Endothelial cell of umbilical vein (primary cell): ENCODE results near the gene DOCK8. TPM values are rescaled to one million over a fixed set of nuclear protein-coding genes. Genes with fewer than 3 reads are reported as not detected.

Experiments used
- BruUV-seq: library from RNA; stranded (reverse); fragments of 400-500 nt; replicated peaks from 2 replicates; lab custom pipeline; 2021; lab: Mats Ljungman, UMichigan
- CTCF ChIA-PET: fragments of 300-600, 350-600 bp; sonication (Branson Sonifier 250); formaldehyde crosslinking; loops from one replicate; lab custom pipeline; 2021; ENCODE audit warnings: antibody characterized with exemption, inconsistent platforms; lab: Charles Lee
- POLR2A ChIA-PET: fragments of 300-600, 350-600 bp; sonication (Branson Sonifier 250); formaldehyde crosslinking; loops from one replicate; lab custom pipeline; 2021; ENCODE audit warnings: antibody characterized with exemption, inconsistent platforms; lab: Charles Lee
- DNase-seq: peaks from one replicate; pipeline ENCODE4 v3.0.0-alpha.2; 2011; ENCODE audit warnings: low read depth, low spot score
- FAIRE-seq: peaks from 2 replicates; lab custom pipeline; 2011; peaks lifted over from hg19 to GRCh38; lab: Jason Lieb, UNC
- H2AFZ ChIP-seq: 2 replicates; pipeline ENCODE4 v1.6.0; 2012; ENCODE audit warnings: low read depth, low read length, control low read depth, inconsistent platforms
- H3K27ac ChIP-seq: 2 replicates; pipeline ENCODE4 v1.5.1; 2011; ENCODE audit warnings: low read depth, mild to moderate bottlenecking, control low read depth, low read length, moderate library complexity; ENCODE audit not compliant: insufficient read depth
- H3K27me3 ChIP-seq, 2 experiments: 2 replicates each; pipeline versions ENCODE4 v1.6.0 to v1.6.1; 2011; ENCODE audit warnings: low read length in 2 of 2, mixed read lengths in 1 of 2; ENCODE audit not compliant: control insufficient read depth in 2 of 2, insufficient read depth in 2 of 2
- H3K36me3 ChIP-seq, 2 experiments: 2 replicates in 1 of 2; 3 replicates in 1 of 2; pipeline ENCODE4 v1.5.1; 2011; ENCODE audit warnings: low read length in 2 of 2, mild to moderate bottlenecking in 1 of 2, moderate library complexity in 1 of 2; ENCODE audit not compliant: control insufficient read depth in 2 of 2, insufficient read depth in 2 of 2; ENCODE audit errors: extremely low read depth in 1 of 2
- H3K4me1 ChIP-seq: 3 replicates; pipeline ENCODE4 v1.5.1; 2011; ENCODE audit warnings: mild to moderate bottlenecking, low read length; ENCODE audit not compliant: control insufficient read depth, insufficient read depth; ENCODE audit errors: extremely low read depth
- H3K4me2 ChIP-seq: 2 replicates; pipeline ENCODE4 v1.6.1; 2011; ENCODE audit warnings: low read length, control low read depth, mixed read lengths; ENCODE audit not compliant: insufficient read depth
- H3K4me3 ChIP-seq, 3 experiments: fragments of 200-600 bp in 1 of 3; sonication (generic), shearing (Covaris generic) in 1 of 3; replicated peaks in 1 of 3; 2 replicates each; pipeline ENCODE4 v1.5.1; 2011 to 2016; ENCODE audit warnings: control low read depth in 3 of 3, low read length in 3 of 3, mild to moderate bottlenecking in 2 of 3, inconsistent platforms in 1 of 3, low read depth in 1 of 3, moderate library complexity in 1 of 3; ENCODE audit not compliant: insufficient read depth in 1 of 3
- H3K79me2 ChIP-seq: 2 replicates; pipeline ENCODE4 v1.6.0; 2012; ENCODE audit warnings: low read length, inconsistent platforms; ENCODE audit not compliant: control insufficient read depth, insufficient read depth
- H3K9ac ChIP-seq: replicated peaks from 2 replicates; pipeline ENCODE3; 2011; ENCODE audit warnings: low read length, control low read depth; ENCODE audit not compliant: insufficient read depth; ENCODE audit errors: extremely low read depth
- H3K9me1 ChIP-seq: replicated peaks from 3 replicates; pipeline ENCODE4 v1.6.0; 2011; ENCODE audit warnings: mild to moderate bottlenecking, low read length; ENCODE audit not compliant: control insufficient read depth, insufficient read depth; ENCODE audit errors: extremely low read depth
- H3K9me3 ChIP-seq: replicated peaks from 2 replicates; pipeline ENCODE4 v1.5.1; 2012; ENCODE audit warnings: low read length, inconsistent platforms; ENCODE audit not compliant: control insufficient read depth, insufficient read depth
- H4K20me1 ChIP-seq: replicated peaks from 2 replicates; pipeline ENCODE3; 2011; ENCODE audit warnings: mild to moderate bottlenecking, low read length; ENCODE audit not compliant: control insufficient read depth, insufficient read depth; ENCODE audit errors: extremely low read depth
- EZH2 ChIP-seq: IDR thresholded peaks from 2 replicates; pipeline ENCODE4 v1.6.1; 2012; ENCODE audit warnings: borderline replicate concordance, low read depth, mild to moderate bottlenecking, moderate library complexity, low read length, inconsistent platforms; ENCODE audit not compliant: severe bottlenecking
- FOS ChIP-seq: IDR thresholded peaks from 2 replicates; pipeline ENCODE4 v1.6.1; 2011; ENCODE audit warnings: mild to moderate bottlenecking, low read length, moderate library complexity, borderline replicate concordance; ENCODE audit not compliant: insufficient read depth
- GATA2 ChIP-seq: IDR thresholded peaks from 2 replicates; pipeline ENCODE4 v1.7.0; 2011; ENCODE audit warnings: low read depth, mild to moderate bottlenecking, moderate library complexity, mixed read lengths, low read length; ENCODE audit not compliant: insufficient read length, insufficient read depth
- JUN ChIP-seq: IDR thresholded peaks from 2 replicates; pipeline ENCODE4 v1.6.1; 2011; ENCODE audit warnings: borderline replicate concordance, low read depth; ENCODE audit not compliant: insufficient read length, insufficient read depth
- MYC ChIP-seq: IDR thresholded peaks from one replicate; pipeline ENCODE4 v1.6.1; 2011; ENCODE audit warnings: mild to moderate bottlenecking, low read depth, low read length
- POLR2A ChIP-seq: IDR thresholded peaks from 2 replicates; pipeline ENCODE4 v1.6.1; 2012; ENCODE audit warnings: low read depth, mild to moderate bottlenecking, control low read depth, low read length
- POLR2AphosphoS5 ChIP-seq: IDR thresholded peaks from 2 replicates; pipeline ENCODE4 v1.6.1; 2012; ENCODE audit warnings: low read depth, mild to moderate bottlenecking, control low read depth, low read length, moderate library complexity; ENCODE audit not compliant: insufficient read depth
- dilution Hi-C: fragments of 300-500 bp; cut with MboI; formaldehyde crosslinking; loops from one replicate; pipeline ENCODE4 v1.15.0; 2019; ENCODE audit warnings: low sequenced_read_pairs; ENCODE audit not compliant: extremely low pct_ligation_motif_present
- intact Hi-C: fragments of 100-400 bp; cut with micrococcal nuclease; formaldehyde crosslinking; loops from one replicate; pipeline ENCODE4 v1.10.0; 2022
- polyA plus RNA-seq, 4 experiments: library from polyadenylated mRNA; depleted of rRNA in 3 of 4; stranded (reverse) in 3 of 4; unstranded in 1 of 4; fragments of >200 nt; gene quantifications; 2 replicates each; pipeline versions ENCODE4 v1.2.1 to v1.2.3, GENCODE V29; 2011 to 2012; ENCODE audit warnings: missing spikeins in 1 of 4
- total RNA-seq: library from RNA; stranded (reverse); gene quantifications from 2 replicates; pipeline ENCODE4 v1.2.3, GENCODE V29; 2021
- TF ChIP-seq, protein P1 (sequence below): IDR thresholded peaks from 2 replicates; pipeline ENCODE4 v1.6.1; 2011; ENCODE audit not compliant: insufficient read depth, insufficient read length
- TF ChIP-seq, protein P2 (sequence below), 2 donors: IDR thresholded peaks; 1 replicate in 1 of 2; 2 replicates in 1 of 2; pipeline ENCODE4 v1.5.1; 2011; ENCODE audit warnings: low read length in 2 of 2, mild to moderate bottlenecking in 2 of 2, moderate library complexity in 2 of 2, control low read depth in 1 of 2, inconsistent platforms in 1 of 2, low read depth in 1 of 2; ENCODE audit not compliant: insufficient read depth in 1 of 2; ENCODE audit errors: extremely low read depth in 1 of 2

The DOCK8 gene
- total and polyA plus RNA-seq, 2 donors (not counting 3 experiments of a cell fraction or from before 2014, with no cell fraction given) = 0.54 to 1.3 TPM

DNA sequence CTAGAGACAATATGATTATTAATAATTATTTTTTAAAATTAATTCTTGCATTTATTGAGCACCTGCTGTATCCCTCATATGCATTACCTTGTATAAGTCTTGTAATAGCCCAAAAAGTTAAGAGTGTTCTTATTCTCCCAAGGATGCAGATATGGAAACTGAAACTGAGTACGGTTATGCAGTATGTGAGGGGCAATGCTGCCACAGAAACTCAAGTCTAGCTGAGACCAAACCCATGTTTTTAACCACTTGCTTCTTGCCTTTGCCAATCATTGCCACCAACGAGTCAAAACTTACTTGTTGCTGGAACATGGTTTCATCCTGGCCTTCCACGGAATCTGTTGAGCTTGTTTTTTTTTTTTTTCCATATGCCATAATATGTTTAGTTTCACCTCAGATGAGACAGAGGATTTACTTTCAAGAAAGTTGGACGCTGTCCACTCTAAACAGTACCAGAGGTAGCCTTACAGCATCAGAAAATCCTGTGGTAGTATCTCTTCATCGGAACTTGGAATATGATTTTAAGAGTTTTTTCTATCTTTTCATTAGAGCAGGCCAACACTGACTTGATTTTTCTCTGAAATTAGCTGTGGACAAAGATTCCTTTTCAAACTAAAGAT, 27.9 kb downstream of the DOCK8 start:
- Histone ChIP-seq H3K4me2 (no peak overlapping the region), H2AFZ (no peak overlapping the region), H3K79me2 (no peaks in the 10 kb centered on the region), H3K27me3 (no peaks in the 10 kb centered on the region), H4K20me1 (no peaks in the 10 kb centered on the region), H3K9me1 (no peaks in the 10 kb centered on the region), H3K36me3 (no peaks in the 10 kb centered on the region), H3K4me3 (no peak overlapping the region), H3K27ac (no peak overlapping the region), H3K4me1 (no peaks in the 10 kb centered on the region), H3K9ac (no peak overlapping the region), H3K9me3 (no peaks in the 10 kb centered on the region)
- FAIRE-seq = no peak
- no peak for DNase-seq
- TF ChIP-seq JUN (no peak), EZH2 (no peak), GATA2 (no peak), POLR2A (no peak), MYC (no peak), FOS (no peak), POLR2AphosphoS5 (no peak)
- TF ChIP-seq, protein P1, sequence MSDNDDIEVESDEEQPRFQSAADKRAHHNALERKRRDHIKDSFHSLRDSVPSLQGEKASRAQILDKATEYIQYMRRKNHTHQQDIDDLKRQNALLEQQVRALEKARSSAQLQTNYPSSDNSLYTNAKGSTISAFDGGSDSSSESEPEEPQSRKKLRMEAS = no peak
- TF ChIP-seq, protein P2, sequence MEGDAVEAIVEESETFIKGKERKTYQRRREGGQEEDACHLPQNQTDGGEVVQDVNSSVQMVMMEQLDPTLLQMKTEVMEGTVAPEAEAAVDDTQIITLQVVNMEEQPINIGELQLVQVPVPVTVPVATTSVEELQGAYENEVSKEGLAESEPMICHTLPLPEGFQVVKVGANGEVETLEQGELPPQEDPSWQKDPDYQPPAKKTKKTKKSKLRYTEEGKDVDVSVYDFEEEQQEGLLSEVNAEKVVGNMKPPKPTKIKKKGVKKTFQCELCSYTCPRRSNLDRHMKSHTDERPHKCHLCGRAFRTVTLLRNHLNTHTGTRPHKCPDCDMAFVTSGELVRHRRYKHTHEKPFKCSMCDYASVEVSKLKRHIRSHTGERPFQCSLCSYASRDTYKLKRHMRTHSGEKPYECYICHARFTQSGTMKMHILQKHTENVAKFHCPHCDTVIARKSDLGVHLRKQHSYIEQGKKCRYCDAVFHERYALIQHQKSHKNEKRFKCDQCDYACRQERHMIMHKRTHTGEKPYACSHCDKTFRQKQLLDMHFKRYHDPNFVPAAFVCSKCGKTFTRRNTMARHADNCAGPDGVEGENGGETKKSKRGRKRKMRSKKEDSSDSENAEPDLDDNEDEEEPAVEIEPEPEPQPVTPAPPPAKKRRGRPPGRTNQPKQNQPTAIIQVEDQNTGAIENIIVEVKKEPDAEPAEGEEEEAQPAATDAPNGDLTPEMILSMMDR (IDR thresholded peaks at IDR 0.05; ENCODE audit: extremely low read depth in 1 of 2, insufficient read depth in 1 of 2, low read depth in 1 of 2, low read length in 2 of 2) = no peak
- dilution Hi-C loops (no loop called here), intact Hi-C loops (no loop called here)
- no TSS peak for BruUV-seq
- ChIA-PET CTCF (no interaction called here), POLR2A (no interaction called here)
